GM12873 (cell line): ENCODE data around the gene OR2S2.

Experiments
- TF ChIP-seq, protein P1 (sequence below): IDR thresholded peaks from 2 replicates; pipeline ENCODE4 v1.5.1; 2012; ENCODE audit warnings: low read depth, mild to moderate bottlenecking, moderate library complexity, low read length, control low read depth; ENCODE audit not compliant: insufficient read depth; ENCODE audit errors: missing control alignments

The OR2S2 gene

DNA sequence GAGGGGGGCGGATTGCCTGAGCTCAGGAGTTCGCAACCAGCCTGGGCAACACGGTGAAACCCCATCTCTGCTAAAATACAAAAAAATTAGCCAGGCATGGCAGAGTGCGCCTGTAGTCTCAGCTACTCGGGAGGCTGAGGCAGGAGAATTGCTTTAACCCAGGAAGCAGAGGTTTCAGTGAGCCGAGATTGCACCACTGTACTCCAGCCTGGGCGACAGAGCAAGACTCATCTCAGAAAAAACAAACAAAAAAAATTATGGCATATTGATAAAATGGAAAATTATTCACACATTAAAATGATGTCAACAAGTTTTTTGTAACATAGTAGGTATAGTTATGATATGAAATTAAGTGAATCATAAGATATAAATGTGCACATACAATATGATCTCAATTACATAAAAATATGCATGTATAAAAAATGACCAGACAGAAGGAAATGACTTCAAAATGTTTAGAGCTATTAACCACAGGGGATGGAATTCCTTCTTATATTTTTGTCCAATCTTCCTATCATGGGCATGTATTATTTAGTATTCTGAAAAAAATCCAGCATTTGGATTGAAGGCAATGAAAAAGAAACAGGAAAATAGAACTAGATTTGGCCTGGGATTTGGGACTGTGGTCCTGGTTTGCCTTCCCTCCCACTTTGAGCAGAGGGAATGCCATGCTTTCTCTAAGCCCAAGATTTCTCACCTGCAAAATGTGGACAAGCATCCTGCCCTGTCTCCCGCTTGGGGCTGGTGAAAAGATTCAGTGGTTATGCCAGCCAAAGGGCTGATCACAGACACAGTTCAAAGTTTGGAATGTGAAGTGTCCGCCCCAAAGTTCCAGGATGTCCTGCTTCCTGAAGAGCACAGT lies 29.1 kb downstream of the OR2S2 start:
- TF ChIP-seq, protein P1, sequence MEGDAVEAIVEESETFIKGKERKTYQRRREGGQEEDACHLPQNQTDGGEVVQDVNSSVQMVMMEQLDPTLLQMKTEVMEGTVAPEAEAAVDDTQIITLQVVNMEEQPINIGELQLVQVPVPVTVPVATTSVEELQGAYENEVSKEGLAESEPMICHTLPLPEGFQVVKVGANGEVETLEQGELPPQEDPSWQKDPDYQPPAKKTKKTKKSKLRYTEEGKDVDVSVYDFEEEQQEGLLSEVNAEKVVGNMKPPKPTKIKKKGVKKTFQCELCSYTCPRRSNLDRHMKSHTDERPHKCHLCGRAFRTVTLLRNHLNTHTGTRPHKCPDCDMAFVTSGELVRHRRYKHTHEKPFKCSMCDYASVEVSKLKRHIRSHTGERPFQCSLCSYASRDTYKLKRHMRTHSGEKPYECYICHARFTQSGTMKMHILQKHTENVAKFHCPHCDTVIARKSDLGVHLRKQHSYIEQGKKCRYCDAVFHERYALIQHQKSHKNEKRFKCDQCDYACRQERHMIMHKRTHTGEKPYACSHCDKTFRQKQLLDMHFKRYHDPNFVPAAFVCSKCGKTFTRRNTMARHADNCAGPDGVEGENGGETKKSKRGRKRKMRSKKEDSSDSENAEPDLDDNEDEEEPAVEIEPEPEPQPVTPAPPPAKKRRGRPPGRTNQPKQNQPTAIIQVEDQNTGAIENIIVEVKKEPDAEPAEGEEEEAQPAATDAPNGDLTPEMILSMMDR: no peak

DNA sequence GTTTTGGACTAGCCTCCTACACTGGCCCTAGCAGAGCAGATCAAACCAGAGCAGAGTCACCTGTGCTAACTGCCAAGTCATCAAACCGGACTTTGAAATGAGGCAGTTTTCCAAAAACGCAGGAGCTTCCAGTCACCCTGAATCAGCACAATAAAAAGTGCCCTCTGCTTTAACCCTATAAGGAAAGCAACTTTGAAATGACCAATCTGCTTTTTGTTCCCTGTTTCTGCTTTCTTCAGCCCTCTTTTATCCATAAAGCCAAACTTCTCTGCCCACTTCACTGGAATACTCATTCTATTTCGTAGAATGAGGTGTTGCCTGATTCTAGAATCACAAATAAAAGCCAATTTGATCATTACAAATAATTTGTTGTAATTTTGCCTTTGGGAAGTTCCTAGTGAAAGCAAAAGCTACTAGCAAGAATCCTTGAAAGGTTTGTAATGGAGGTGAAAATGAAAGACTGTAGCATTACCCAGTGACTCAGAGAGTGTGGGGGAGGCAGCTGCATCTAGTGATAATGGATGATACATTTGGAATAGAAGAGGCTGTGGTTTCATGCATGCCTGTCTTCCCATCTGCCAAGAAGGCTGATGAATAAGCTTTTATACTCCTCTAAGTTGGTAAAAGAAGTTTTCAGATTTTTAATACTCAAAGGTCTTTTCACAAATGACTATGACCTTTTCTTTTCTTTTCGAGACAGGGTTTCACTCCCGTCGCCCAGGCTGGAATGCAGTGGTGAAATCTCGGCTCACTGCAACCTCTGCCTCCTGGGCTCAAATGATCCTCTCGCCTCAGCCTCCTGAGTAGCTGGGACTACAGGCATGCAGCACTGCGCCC lies 33.8 kb downstream of the OR2S2 start:
- TF ChIP-seq, protein P1: no peak

DNA sequence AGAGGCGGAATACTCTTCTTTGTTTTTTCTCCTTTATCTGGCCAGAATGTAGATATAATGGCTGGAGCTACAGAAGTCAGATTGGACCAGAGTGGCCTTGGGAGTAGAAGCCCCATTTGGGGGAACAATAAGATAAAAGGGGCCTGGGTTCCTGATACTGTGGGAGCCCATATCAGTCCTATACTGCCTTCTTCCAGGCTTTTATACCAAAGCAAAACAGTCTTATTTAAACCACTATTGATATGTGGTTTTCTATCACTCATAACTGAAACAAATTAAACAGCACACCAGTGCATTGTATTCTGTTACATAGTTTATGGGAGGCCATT lies 34.4 kb downstream of the OR2S2 start:
- TF ChIP-seq, protein P1: no peak

DNA sequence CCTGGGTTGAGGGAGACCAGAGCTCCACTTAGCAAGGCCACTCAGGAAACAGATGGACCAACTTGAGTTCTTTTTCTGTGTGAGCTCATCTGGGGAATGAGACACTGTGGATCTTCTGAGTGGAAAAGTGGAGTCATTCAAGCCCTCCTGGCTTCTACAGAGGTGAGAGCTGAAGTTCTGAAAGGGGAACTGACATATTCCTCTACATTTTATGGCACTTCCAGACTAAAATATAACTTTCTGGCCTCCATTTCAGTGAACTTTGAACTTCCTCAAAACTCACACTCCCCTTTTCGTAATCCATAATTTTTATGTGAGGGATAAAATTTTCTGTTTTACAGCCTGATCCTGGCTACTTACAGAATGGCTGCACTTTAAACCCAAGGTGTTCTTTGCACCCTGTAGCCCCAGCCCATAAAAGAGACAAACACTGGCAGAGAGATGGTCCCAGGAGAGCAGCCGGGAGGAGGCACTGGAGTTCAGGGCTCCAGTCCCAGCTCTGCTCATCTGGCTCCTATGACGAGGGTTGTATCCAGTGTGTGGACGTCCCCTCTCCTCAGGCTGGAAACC lies 37.8 kb downstream of the OR2S2 start:
- TF ChIP-seq, protein P1: no peak

DNA sequence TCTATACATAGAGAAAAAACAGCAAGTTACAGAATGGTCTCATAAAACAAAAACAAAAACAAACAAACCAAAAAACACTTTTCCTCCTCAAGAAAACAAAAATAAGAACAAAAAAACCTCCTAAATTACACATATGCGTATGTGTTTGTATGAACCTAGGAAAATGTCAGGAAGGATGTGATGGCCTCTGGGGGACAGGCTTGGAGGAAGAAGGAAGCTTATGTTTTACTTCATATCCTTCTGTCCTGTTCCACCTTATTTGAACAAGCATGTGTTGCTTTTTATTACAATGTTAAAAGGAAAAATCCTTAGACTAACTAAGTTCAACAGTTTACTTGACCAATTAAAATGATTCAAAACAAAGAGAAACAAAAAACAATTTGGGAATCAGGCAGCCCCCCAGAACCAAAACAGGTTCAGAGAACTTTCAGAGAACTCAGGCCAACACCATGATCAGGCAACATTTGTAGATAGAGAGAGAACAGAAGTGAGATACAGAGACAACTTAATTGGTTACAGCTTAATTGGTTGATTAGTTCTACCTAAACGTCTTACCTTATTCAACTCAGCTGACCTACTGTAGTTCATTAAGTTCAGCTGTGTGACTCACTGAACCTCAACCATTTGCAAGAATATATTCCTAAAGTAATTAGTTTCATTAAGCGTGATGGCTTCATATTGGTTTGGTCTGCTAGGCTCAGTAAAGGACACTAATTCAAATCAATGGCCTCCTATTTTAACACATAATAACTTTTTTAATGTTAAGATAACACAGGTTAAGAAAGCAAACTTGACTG lies 38.5 kb downstream of the OR2S2 start:
- TF ChIP-seq, protein P1: no peak

DNA sequence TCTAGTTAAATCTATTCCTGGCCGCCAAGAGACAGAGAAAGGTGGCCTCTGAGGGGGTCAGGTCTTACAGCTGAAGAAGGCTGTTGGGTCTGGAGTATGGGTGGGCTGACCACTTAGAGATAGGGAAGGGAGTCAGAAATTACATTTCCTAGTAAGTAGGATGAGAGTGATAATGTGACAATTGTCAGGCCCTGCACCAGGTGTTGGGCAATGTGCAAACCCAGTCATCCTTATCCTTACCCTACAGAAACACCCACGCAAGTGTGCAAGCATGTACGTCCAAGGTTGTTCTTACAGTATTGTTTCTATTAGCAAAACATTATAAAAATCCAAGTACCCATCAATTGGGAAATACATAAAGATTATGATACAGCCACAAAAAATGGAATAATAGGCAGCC lies 39.2 kb downstream of the OR2S2 start:
- TF ChIP-seq, protein P1: no peak

DNA sequence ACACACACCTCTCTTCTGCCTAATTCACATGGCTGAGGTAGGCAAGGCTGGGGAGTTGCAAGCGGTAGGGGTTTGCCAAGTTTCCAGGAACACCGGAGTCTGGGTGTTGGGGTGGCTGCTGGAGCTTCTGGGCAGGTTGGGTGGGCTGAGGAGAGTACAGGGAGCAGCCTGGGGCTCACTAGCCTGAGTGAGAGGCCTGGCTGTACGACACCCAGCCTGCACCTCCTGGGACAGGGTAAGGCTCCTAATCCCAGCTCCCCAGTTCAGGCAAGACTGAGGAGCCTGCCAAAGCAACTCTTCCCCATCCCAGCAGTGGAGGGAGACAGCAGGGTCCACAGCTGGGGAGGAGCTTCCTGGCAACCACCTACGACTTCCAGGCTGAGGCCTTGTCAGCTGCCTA lies 40.7 kb downstream of the OR2S2 start:
- TF ChIP-seq, protein P1: no peak
